Right hindlimb (tissue), 1 donor: ENCODE measurements around the gene DENR.
"Not testable (repeated sequence)": the region's sequence is repeated elsewhere in the genome, so short reads cannot be mapped to it uniquely, and the experiment has no call there.

ENCODE experiments used
- DNase-seq: peaks from one replicate; pipeline ENCODE4 v3.0.0-alpha.2; 2018

DENR gene

GRCh38 chr12:122743895-122744525 lies 8.6 kb upstream of the DENR start:
- DNase-seq: no peak

DNA sequence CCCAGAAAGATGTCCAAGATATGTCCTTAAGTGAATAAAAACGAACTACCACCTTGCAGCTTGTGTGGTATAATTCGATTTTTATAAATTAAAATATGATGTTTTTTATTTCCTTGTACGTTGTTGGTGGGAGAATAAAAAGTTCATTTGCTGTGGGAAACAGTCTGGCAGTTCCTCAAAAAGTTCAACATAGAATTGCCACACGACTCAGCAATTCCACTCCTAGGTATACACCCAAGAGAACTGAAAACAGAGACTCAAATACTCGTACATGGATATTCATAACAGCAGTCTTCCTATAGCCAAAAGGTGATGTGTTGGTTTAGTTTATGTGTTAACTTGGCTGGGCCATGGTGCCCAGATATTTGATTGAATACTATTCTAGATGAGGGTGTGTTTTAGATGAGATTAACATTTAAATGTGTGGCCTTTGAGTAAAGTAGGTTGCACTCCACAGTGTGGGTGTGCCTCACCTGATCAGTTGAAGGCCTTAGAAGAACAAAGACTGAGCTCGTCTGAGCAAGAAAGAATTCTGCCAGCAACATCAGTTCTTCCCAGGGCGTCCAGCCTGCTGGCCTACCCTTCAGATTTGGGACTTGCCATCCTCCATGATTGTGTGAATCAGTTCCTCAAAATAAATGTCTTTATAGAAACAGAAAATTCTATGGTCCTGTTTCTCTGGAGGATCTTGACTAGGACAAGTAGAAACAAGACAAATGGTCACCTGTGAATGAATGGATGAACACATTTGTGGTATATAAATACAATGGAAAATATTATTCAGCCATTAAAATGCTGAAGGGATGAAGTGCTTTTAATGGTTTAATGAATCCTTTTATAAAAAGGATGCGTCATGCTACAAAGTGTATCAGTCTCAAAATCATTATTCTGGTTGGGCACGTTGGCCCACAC lies 5.1 kb upstream of the DENR start:
- DNase-seq: no peak

- no peak for DNase-seq
Observed at GRCh38 chr12:122749569-122750332, 2.9 kb upstream of the DENR start.

DNA sequence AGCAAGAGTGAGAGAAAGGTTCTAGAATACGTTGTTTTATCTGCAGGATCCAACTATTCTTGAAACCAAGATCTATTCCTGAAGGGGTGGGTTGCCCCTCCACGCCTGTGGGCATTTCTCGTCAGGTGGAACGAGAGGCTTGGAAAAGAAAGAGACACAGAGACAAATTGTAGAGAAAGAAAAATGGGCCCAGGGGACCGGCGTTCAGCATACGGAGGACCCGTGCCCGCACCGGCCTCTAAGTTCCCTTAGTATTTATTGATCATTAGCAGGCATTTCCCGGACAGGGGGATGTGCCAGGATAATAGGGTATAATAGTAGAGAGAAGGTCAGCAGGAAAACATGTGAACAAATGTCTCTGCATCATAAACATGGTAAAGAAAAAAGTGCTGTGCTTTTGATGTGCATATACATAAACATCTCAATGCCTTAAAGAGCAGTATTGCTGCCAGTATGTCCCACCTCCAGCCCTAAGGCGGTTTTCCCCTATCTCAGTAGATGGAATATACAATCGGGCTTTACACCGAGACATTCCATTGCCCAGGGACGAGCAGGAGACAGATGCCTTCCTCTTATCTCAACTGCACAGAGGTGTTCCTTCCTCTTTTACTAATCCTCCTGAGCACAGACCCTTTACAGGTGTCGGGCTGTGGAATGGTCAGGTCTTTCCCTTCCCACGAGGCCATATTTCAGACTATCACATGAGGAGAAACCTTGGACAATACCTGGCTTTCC lies 1.7 kb upstream of the DENR start:
- not testable (repeated sequence) for DNase-seq

GRCh38 chr12:122753319-122753650 lies 661 bp downstream of the DENR start:
- no peak for DNase-seq

- no peak for DNase-seq
Observed at GRCh38 chr12:122754790-122755189, 2.2 kb downstream of the DENR start.

- DNase-seq: no peak
Observed at GRCh38 chr12:122757568-122757967, 4.9 kb downstream of the DENR start.

GRCh38 chr12:122785503-122785902 lies 32.9 kb downstream of the DENR start:
- DNase-seq: no peak

- DNase-seq: no peak
Observed at GRCh38 chr12:122788387-122788786, 35.8 kb downstream of the DENR start.

GRCh38 chr12:122789637-122790036 lies 37.0 kb downstream of the DENR start:
- DNase-seq: no peak

DNA sequence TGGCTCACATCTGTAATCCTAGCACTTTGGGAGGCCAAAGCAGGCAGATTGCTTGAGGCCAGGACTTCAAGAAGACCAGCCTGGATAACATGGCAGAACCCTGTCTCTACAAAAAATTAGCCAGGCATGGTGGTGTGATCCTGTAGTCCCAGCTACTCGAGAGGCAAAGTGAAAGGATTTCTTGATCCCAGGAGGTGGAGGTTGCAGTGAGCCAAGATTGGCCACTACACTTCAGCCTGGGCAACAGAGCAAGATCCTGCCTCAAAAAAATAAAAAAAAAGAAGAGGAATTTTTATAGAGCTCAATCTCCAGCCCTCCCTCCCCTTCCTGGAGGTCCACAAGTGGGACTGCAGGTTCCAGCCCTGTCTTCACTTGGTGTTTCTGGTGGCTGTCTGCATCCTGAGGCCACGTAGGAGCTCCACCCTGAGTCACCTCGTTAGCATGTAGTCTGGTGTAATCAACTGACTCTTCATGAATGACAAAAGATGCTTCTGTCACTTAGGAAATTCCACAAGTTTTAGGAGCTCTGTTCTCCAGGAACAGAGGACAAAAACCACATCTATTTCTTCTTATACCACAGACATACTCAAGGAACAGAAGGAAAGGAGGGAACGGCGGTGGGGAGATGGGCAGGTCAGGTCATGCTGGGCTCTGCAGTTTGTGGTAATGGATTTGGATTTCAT lies 37.9 kb downstream of the DENR start:
- DNase-seq: no peak

DNA sequence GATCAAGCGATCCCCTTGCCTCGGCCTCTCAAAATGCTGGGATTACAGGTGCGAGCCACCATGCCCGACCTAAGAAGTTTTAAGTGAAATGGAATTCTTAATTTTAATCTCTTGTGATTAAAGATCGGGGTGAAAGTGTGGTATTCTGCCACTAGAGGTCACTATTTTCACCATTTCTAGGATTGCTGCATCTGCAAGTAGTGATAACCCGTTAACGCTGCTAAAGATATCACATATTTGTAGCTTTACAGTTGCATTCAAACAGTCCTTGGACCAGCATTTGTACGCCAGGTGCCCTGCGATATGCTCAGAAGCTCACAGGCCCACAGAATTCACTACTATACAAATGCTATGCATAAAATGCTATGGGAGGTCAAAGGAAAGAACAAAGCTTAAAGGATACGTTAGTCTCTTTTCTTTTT lies 41.1 kb downstream of the DENR start:
- DNase-seq: no peak

GRCh38 chr12:122795807-122796206 lies 43.2 kb downstream of the DENR start:
- DNase-seq: no peak

- no peak for DNase-seq
Observed at GRCh38 chr12:122799641-122800243, 47.1 kb downstream of the DENR start.

- DNase-seq: no peak
Observed at GRCh38 chr12:122803937-122804336, 51.3 kb downstream of the DENR start.

GRCh38 chr12:122804957-122805356 lies 52.3 kb downstream of the DENR start:
- DNase-seq: not testable (repeated sequence)

DNA sequence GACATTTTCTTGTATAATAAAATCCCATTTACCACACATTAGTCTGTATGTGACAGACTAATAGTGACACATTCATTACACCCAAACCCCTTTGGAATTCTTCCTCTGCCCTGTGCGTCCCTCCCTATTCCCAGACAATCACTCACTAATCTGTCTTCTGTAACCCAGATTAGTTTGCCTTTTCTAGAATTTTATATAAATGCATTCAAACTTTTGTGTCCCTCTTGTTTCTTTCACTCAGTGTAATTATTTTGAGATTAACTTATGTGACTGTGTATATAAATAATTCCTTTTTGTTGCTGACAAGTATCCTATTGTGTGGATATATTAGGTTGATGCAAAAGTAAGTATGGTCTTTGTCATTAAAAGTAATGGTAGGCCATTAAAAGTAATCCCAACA lies 55.0 kb downstream of the DENR start:
- DNase-seq: no peak

- no peak for DNase-seq
Observed at GRCh38 chr12:122811777-122812176, 59.2 kb downstream of the DENR start.

DNA sequence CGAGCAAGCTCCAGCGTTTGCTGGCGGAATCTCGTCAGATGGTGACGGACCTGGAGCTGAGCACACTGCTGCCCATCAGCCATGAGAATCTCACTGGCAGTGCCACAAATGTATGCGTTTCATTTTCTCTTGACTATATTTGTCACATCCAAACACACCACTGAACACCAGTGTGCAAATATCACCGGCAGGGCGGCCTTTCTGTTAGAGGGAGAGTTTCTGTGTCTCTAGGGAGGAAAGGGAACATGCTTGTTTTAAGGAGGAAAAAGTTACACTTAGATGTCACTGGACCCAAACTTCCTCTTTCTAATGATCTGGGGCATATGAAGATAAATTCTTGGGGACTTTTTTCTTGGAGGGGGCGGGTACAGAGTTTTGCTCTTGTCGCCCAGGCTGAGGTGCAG lies 60.7 kb downstream of the DENR start:
- no peak for DNase-seq

DNA sequence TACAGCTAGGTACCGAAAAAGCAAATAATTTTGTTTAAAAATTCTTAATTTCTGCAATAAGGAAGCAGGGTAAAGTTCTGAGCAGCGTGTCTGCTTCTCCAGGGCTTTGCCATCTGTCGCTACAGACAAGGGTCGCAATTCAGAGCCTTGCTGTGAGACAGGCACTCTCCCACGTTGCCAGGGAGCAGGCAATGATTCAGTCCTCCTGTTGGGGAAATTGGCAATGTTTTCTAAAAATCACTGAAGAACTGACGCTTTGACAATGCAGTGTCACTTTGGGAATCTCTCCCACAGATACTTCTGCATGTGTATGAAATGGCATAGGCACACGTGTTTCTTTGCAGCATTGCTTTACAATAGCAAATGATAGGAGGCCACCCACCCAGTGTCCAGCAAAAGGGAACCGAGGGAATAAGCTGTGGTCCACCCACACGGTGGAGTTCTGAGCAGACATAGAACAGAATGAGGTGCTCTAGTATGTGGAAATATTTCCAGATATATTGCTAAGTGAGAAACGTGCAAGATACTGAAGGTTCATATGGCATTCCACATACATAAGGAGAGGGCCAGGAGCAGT lies 66.7 kb downstream of the DENR start:
- DNase-seq: no peak

GRCh38 chr12:122820138-122820537 lies 67.5 kb downstream of the DENR start:
- no peak for DNase-seq
